Osteocyte (in vitro differentiated cells): Measurements from ENCODE around the gene KIF1A. TPM values are rescaled to one million over a fixed set of nuclear protein-coding genes. Genes with fewer than 3 reads are reported as not detected.

ENCODE experiments used
- DNase-seq: peaks from one replicate; pipeline ENCODE4 v3.0.0; 2021; ENCODE audit warnings: mixed read lengths; ENCODE audit not compliant: unreplicated experiment; ENCODE audit errors: extremely low spot score
- H3K27ac Mint-ChIP-seq: one replicate; pipeline ENCODE4 v1.8.0; 2021; ENCODE audit warnings: mild to moderate bottlenecking, mixed read lengths; ENCODE audit not compliant: unreplicated experiment
- H3K27me3 Mint-ChIP-seq: one replicate; pipeline ENCODE4 v1.8.0; 2021; ENCODE audit warnings: mixed read lengths; ENCODE audit not compliant: unreplicated experiment
- H3K36me3 Mint-ChIP-seq: one replicate; pipeline ENCODE4 v1.8.0; 2021; ENCODE audit warnings: mixed read lengths; ENCODE audit not compliant: unreplicated experiment
- H3K4me1 Mint-ChIP-seq: one replicate; pipeline ENCODE4 v1.8.0; 2021; ENCODE audit warnings: mixed read lengths; ENCODE audit not compliant: unreplicated experiment
- H3K4me3 Mint-ChIP-seq: one replicate; pipeline ENCODE4 v1.8.0; 2021; ENCODE audit warnings: mild to moderate bottlenecking, moderate library complexity, mixed read lengths; ENCODE audit not compliant: unreplicated experiment
- H3K9me3 Mint-ChIP-seq: one replicate; pipeline ENCODE4 v1.8.0; 2021; ENCODE audit warnings: mixed read lengths; ENCODE audit not compliant: unreplicated experiment
- CTCF ChIP-seq: fragments of 200-600 bp; sonication (generic); IDR thresholded peaks from 2 replicates; pipeline ENCODE4 v1.5.0; 2021; ENCODE audit warnings: antibody characterized with exemption, mild to moderate bottlenecking, moderate library complexity
- total RNA-seq: library from RNA; stranded (reverse); gene quantifications from 2 replicates; pipeline ENCODE4 v1.2.1, GENCODE V29; 2021

The KIF1A gene
- total RNA-seq, 1 donor from 2014 or later = 5.6 TPM

- no peaks in the 10 kb centered on the region for H3K4me1 Mint-ChIP-seq
- no peak overlapping the region for H3K27ac Mint-ChIP-seq
- no peaks in the 10 kb centered on the region for H3K36me3 Mint-ChIP-seq
- no peak overlapping the region for H3K4me3 Mint-ChIP-seq
- TF ChIP-seq CTCF = no peak
- H3K9me3 Mint-ChIP-seq = peaks cover 4% of the 10 kb centered on the region
- H3K27me3 Mint-ChIP-seq = peaks cover 39% of the 10 kb centered on the region
- DNase-seq = no peak
Observed at GRCh38 chr2:240799033-240799820, 20.8 kb downstream of the KIF1A start.

- H3K36me3 Mint-ChIP-seq = no peaks in the 10 kb centered on the region
- no peak for DNase-seq
- H3K27ac Mint-ChIP-seq = no peak overlapping the region
- TF ChIP-seq CTCF = no peak
- H3K9me3 Mint-ChIP-seq = peaks cover 4% of the 10 kb centered on the region
- no peaks in the 10 kb centered on the region for H3K4me1 Mint-ChIP-seq
- peaks cover 39% of the 10 kb centered on the region for H3K27me3 Mint-ChIP-seq
- H3K4me3 Mint-ChIP-seq = no peak overlapping the region
Observed at GRCh38 chr2:240798327-240798905, 21.6 kb downstream of the KIF1A start.

GRCh38 chr2:240797914-240798313, 22.1 kb downstream of the KIF1A start:
- peaks cover 4% of the 10 kb centered on the region for H3K9me3 Mint-ChIP-seq
- TF ChIP-seq CTCF = no peak
- H3K27me3 Mint-ChIP-seq = peaks cover 34% of the 10 kb centered on the region
- no peak for DNase-seq
- no peak overlapping the region for H3K27ac Mint-ChIP-seq
- H3K4me3 Mint-ChIP-seq = no peak overlapping the region
- no peaks in the 10 kb centered on the region for H3K36me3 Mint-ChIP-seq
- H3K4me1 Mint-ChIP-seq = no peaks in the 10 kb centered on the region

- peaks cover 32% of the 10 kb centered on the region for H3K27me3 Mint-ChIP-seq
- H3K9me3 Mint-ChIP-seq = peaks cover 4% of the 10 kb centered on the region
- no peaks in the 10 kb centered on the region for H3K36me3 Mint-ChIP-seq
- no peak overlapping the region for H3K27ac Mint-ChIP-seq
- TF ChIP-seq CTCF = no peak
- H3K4me1 Mint-ChIP-seq = no peaks in the 10 kb centered on the region
- no peak for DNase-seq
- H3K4me3 Mint-ChIP-seq = no peak overlapping the region
Observed at GRCh38 chr2:240797500-240797895, 22.5 kb downstream of the KIF1A start.
